HepG2 (cell line): ENCODE measurements around the gene CADM4. TPM values are rescaled to one million over a fixed set of nuclear protein-coding genes. Genes with fewer than 3 reads are reported as not detected.

Experiments
- ATAC-seq: fragments of 200-7000 bp; cut with Tn5 transposase; 3 replicates; pipeline ENCODE4 v1.9.1; 2020; ENCODE audit warnings: mild to moderate bottlenecking, moderate library complexity
- BruUV-seq: library from RNA; stranded (reverse); fragments of 400-500 nt; replicated peaks from 2 replicates; lab custom pipeline; 2021; lab: Mats Ljungman, UMichigan
- CTCF ChIA-PET: fragments of 300-600 bp; formaldehyde crosslinking; extraction: SDS; loops from one replicate; lab custom pipeline; 2021; ENCODE audit warnings: low total read pairs, inconsistent platforms, low intra/inter-chr PET ratio; lab: Yijun Ruan, JAX
- POLR2A ChIA-PET: fragments of 350-600 bp; sonication (Branson Sonifier 250); formaldehyde crosslinking; loops from one replicate; lab custom pipeline; 2020; ENCODE audit warnings: antibody characterized with exemption, inconsistent platforms; lab: Yijun Ruan, JAX
- DNase-seq: peaks from one replicate; pipeline ENCODE4 v3.0.0-alpha.2; 2015; ENCODE audit warnings: low spot score
- FAIRE-seq: peaks from 3 replicates; lab custom pipeline; 2011; peaks lifted over from hg19 to GRCh38; lab: Jason Lieb, UNC
- H2AFZ ChIP-seq: one replicate; pipeline ENCODE4 v1.6.1; 2011; ENCODE audit warnings: low read length, inconsistent platforms
- H3K27ac ChIP-seq: fragments of 300-600 bp; 3 replicates; pipeline ENCODE4 v1.8.0; 2011; ENCODE audit warnings: mixed run types, mild to moderate bottlenecking, mixed read lengths, low read length, inconsistent platforms; ENCODE audit not compliant: insufficient read depth; ENCODE audit errors: extremely low read length
- H3K27me3 ChIP-seq, 2 experiments: fragments of 200-600 bp in 1 of 2; 2 replicates in 1 of 2; 3 replicates in 1 of 2; pipeline versions ENCODE4 v1.6.0 to v1.8.0; 2011; ENCODE audit warnings: low read length in 2 of 2, mild to moderate bottlenecking in 2 of 2, moderate library complexity in 2 of 2, inconsistent platforms in 1 of 2; ENCODE audit not compliant: insufficient read depth in 2 of 2, control insufficient read depth in 1 of 2
- H3K36me3 ChIP-seq, 2 experiments: fragments of 200-600 bp in 1 of 2; replicated peaks in 1 of 2; 2 replicates in 1 of 2; 3 replicates in 1 of 2; pipeline versions ENCODE4 v1.5.1 to v1.8.0; 2011; ENCODE audit warnings: low read length in 2 of 2, inconsistent platforms in 1 of 2; ENCODE audit not compliant: insufficient read depth in 2 of 2, control insufficient read depth in 1 of 2
- H3K4me1 ChIP-seq: 2 replicates; pipeline ENCODE4 v1.5.1; 2012; ENCODE audit warnings: low read length, inconsistent platforms; ENCODE audit not compliant: insufficient read depth
- H3K4me2 ChIP-seq: 2 replicates; pipeline ENCODE4 v1.6.0; 2011; ENCODE audit warnings: low read depth, low read length, inconsistent platforms
- H3K4me3 ChIP-seq, 3 experiments: fragments of 200-600 bp in 1 of 3; sonication (generic), shearing (Covaris generic) in 1 of 3; replicated peaks in 1 of 3; 2 replicates each; pipeline ENCODE4 v1.5.1; 2011 to 2016; ENCODE audit warnings: low read length in 3 of 3, inconsistent platforms in 2 of 3, low read depth in 2 of 3, mild to moderate bottlenecking in 2 of 3, control low read depth in 1 of 3, mixed read lengths in 1 of 3; ENCODE audit not compliant: insufficient read depth in 1 of 3
- H3K79me2 ChIP-seq: one replicate; pipeline ENCODE4 v1.6.1; 2011; ENCODE audit warnings: low read length, inconsistent platforms; ENCODE audit not compliant: insufficient read depth
- H3K9ac ChIP-seq: 2 replicates; pipeline ENCODE4 v1.6.0; 2011; ENCODE audit warnings: mild to moderate bottlenecking, low read depth, low read length, inconsistent platforms; ENCODE audit not compliant: insufficient read depth
- H3K9me3 ChIP-seq: 2 replicates; pipeline ENCODE4 v1.5.1; 2012; ENCODE audit warnings: mild to moderate bottlenecking, low read length
- H4K20me1 ChIP-seq: 2 replicates; pipeline ENCODE4 v1.6.0; 2011; ENCODE audit warnings: inconsistent platforms, mild to moderate bottlenecking, low read length, moderate library complexity; ENCODE audit not compliant: insufficient read depth
- HNRNPUL1 ChIP-seq: fragments of 200-400 bp; formaldehyde crosslinking; IDR thresholded peaks from 2 replicates; pipeline ENCODE4 v1.6.1; 2017; ENCODE audit warnings: low read depth, mild to moderate bottlenecking, low read length, moderate library complexity
- MATR3 ChIP-seq: sonication (generic); formaldehyde crosslinking; IDR thresholded peaks from 2 replicates; pipeline ENCODE4 v1.4.0; 2020; ENCODE audit warnings: missing genetic modification reagents
- MYNN ChIP-seq: sonication (generic); formaldehyde crosslinking; IDR thresholded peaks from 2 replicates; pipeline ENCODE4 v1.4.0; 2020; ENCODE audit warnings: mild to moderate bottlenecking, low read depth, missing genetic modification reagents
- PRMT3 ChIP-seq: sonication (generic); formaldehyde crosslinking; IDR thresholded peaks from 2 replicates; pipeline ENCODE4 v1.8.1; 2022; ENCODE audit warnings: low read depth, mild to moderate bottlenecking, moderate library complexity, missing genetic modification reagents, borderline replicate concordance
- TMF1 ChIP-seq: sonication (generic); formaldehyde crosslinking; IDR thresholded peaks from 2 replicates; pipeline ENCODE4 v1.8.1; 2022; ENCODE audit warnings: low read depth, missing genetic modification reagents
- ZNF10 ChIP-seq: sonication (generic); formaldehyde crosslinking; IDR thresholded peaks from 2 replicates; pipeline ENCODE4 v1.4.0; 2020; ENCODE audit warnings: mild to moderate bottlenecking, low read depth, missing genetic modification reagents, borderline replicate concordance
- ZNF20 ChIP-seq: sonication (generic); formaldehyde crosslinking; IDR thresholded peaks from 2 replicates; pipeline ENCODE4 v1.4.0; 2020; ENCODE audit warnings: mild to moderate bottlenecking, moderate library complexity, missing genetic modification reagents
- ZNF235 ChIP-seq: sonication (generic); formaldehyde crosslinking; IDR thresholded peaks from 2 replicates; pipeline ENCODE4 v1.8.1; 2023; ENCODE audit warnings: mild to moderate bottlenecking, missing genetic modification reagents, borderline replicate concordance
- ZNF552 ChIP-seq: sonication (generic); formaldehyde crosslinking; IDR thresholded peaks from 2 replicates; pipeline ENCODE4 v1.9.0; 2022; ENCODE audit warnings: missing genetic modification reagents, mild to moderate bottlenecking, borderline replicate concordance
- WGBS: methylation state at CpG from one replicate; pipeline ENCODE4 v1.1.6; 2017; ENCODE audit warnings: low lambda C conversion rate; 5-methylcytosine and 5-hydroxymethylcytosine counted together
- in situ Hi-C: cut with HindIII; loops from 2 replicates; pipeline ENCODE4 v1.10.0; 2017; ENCODE audit warnings: low pct_unique_long_range_greater_than_20kb; ENCODE audit not compliant: extremely low pct_ligation_motif_present
- intact Hi-C: fragments of 100-400 bp; cut with micrococcal nuclease; formaldehyde crosslinking; loops from one replicate; pipeline ENCODE4 v1.10.0; 2022; ENCODE audit not compliant: unreplicated experiment
- polyA plus RNA-seq, 8 experiments: library from polyadenylated mRNA; depleted of rRNA in 3 of 8; stranded (reverse) in 7 of 8; unstranded in 1 of 8; fragments of >200 nt; fragmentation: Illumina TruSeq in 4 of 8; extraction: Trizol in 4 of 8; gene quantifications; 2 replicates each; pipeline versions ENCODE4 v1.2.1 to v1.2.3, GENCODE V29; 2011 to 2016; ENCODE audit warnings: low read depth in 4 of 8, missing spikeins in 1 of 8, mixed read lengths in 1 of 8; ENCODE audit not compliant: insufficient read depth in 1 of 8
- total RNA-seq, 5 experiments: library from RNA; depleted of rRNA; stranded (reverse); fragments of >200 nt; fragmentation: Illumina TruSeq; extraction: Trizol; gene quantifications; 2 replicates each; pipeline ENCODE4 v1.2.3, GENCODE V29; 2016; ENCODE audit warnings: low read depth in 1 of 5
- TF ChIP-seq, protein P1 (sequence below): sonication (generic); formaldehyde crosslinking; IDR thresholded peaks from 2 replicates; pipeline ENCODE4 v1.5.1; 2020; ENCODE audit warnings: missing genetic modification reagents, mild to moderate bottlenecking, borderline replicate concordance
- TF ChIP-seq, protein P2 (sequence below): sonication (generic); formaldehyde crosslinking; conservative IDR thresholded peaks from 2 replicates; pipeline ENCODE4 v1.8.0; 2022; ENCODE audit warnings: mild to moderate bottlenecking, moderate library complexity, missing genetic modification reagents
- TF ChIP-seq, protein P3 (sequence below): sonication (generic); formaldehyde crosslinking; IDR thresholded peaks from 2 replicates; pipeline ENCODE4 v1.4.0; 2020; ENCODE audit warnings: missing genetic modification reagents
- TF ChIP-seq, protein P4 (sequence below): sonication (generic); formaldehyde crosslinking; IDR thresholded peaks from 2 replicates; pipeline ENCODE4 v1.8.1; 2023; ENCODE audit warnings: mild to moderate bottlenecking, moderate library complexity, missing genetic modification reagents
- TF ChIP-seq, protein P5 (sequence below): sonication (generic); formaldehyde crosslinking; IDR thresholded peaks from 2 replicates; pipeline ENCODE4 v1.5.0; 2020; ENCODE audit warnings: missing genetic modification reagents, mild to moderate bottlenecking, borderline replicate concordance

Gene CADM4
- total and polyA plus RNA-seq, 2 of the 13 experiments (the other 11 are each of a cell fraction or from before 2014, with no cell fraction given), result 8.5 to 16.0 TPM

DNA sequence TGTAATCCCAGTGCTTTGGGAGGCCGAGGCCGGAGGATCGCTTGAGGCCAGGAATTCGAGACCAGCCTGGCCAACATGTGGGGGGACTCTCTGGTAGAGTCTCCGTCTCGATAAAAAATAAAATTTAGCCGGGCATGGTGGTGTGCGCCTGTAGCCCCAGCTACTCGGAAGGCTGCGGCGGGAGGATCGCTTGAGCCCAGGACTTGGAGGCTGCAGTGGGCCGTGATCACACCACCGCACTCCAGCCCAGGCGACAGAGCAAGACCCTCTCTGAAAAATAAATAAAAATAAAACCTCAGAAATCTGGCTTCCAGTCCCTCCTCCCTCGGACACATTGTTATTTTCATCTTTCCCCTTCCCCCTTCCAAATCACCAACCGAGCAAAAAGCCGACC is 44.0 kb downstream of the CADM4 start:
- CTCF ChIA-PET, result interaction anchor here (2.4 kb wide), 1 partner anchor 56 kb away, joined by 12 read pairs; no protein-coding TSS in a partner anchor
- peaks cover 21% of the 10 kb centered on the region for H3K4me1 ChIP-seq
- WGBS, result 0% methylated on average over 6 of the region's 18 CpGs
- peak overlapping the region; percentile 74 to 90 (median 84) for H3K4me3 ChIP-seq
- H3K79me2 ChIP-seq, result peaks cover 27% of the 10 kb centered on the region
- ATAC-seq, result peak; percentile 49
- H3K27ac ChIP-seq, result peak overlapping the region; percentile 72
- POLR2A ChIA-PET, result interaction anchor here (0.8 to 2.4 kb wide), 11 partner anchors 10 to 159 kb away, joined by 3 to 20 read pairs (median 6); partner anchors contain the start of genes SMG9 and ZNF575
- H3K36me3 ChIP-seq, result peaks cover 6 to 22% of the 10 kb centered on the region in 2 experiments; a peak in 4 of 5 replicates
- H4K20me1 ChIP-seq, result peaks cover 2% of the 10 kb centered on the region; the same call in 1 of the 2 replicates
- intact Hi-C loops (loop anchor here (10.0 kb wide), 1 partner anchor 71 kb away; the partner anchor contains the start of gene ETHE1), in situ Hi-C loops (loop anchor here (5.0 kb wide), 1 partner anchor 57 kb away; no protein-coding TSS in a partner anchor)
- no peaks in the 10 kb centered on the region for H3K9me3 ChIP-seq
- H3K4me2 ChIP-seq, result peak overlapping the region; percentile 88
- no peak for FAIRE-seq
- TSS peak; percentile 85 for BruUV-seq
- H2AFZ ChIP-seq, result no peak overlapping the region
- no peak for DNase-seq
- no peaks in the 10 kb centered on the region; a peak in 1 of 5 replicates for H3K27me3 ChIP-seq
- peak overlapping the region; percentile 91 for H3K9ac ChIP-seq
- TF ChIP-seq ZNF235 (CRISPR knock-in tag) (no peak), ZNF20 (no peak), ZNF10 (no peak), TMF1 (CRISPR knock-in tag) (no peak), PRMT3 (no peak), MYNN (no peak), ZNF552 (CRISPR knock-in tag) (0 out of 2 replicates have a peak, but pooled peaks have one; percentile 53), MATR3 (CRISPR knock-in tag) (no peak), HNRNPUL1 (no peak)
- TF ChIP-seq, protein P1, sequence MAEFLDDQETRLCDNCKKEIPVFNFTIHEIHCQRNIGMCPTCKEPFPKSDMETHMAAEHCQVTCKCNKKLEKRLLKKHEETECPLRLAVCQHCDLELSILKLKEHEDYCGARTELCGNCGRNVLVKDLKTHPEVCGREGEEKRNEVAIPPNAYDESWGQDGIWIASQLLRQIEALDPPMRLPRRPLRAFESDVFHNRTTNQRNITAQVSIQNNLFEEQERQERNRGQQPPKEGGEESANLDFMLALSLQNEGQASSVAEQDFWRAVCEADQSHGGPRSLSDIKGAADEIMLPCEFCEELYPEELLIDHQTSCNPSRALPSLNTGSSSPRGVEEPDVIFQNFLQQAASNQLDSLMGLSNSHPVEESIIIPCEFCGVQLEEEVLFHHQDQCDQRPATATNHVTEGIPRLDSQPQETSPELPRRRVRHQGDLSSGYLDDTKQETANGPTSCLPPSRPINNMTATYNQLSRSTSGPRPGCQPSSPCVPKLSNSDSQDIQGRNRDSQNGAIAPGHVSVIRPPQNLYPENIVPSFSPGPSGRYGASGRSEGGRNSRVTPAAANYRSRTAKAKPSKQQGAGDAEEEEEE, result 0 out of 2 replicates have a peak, but pooled peaks have one; percentile 35
- TF ChIP-seq, protein P2, sequence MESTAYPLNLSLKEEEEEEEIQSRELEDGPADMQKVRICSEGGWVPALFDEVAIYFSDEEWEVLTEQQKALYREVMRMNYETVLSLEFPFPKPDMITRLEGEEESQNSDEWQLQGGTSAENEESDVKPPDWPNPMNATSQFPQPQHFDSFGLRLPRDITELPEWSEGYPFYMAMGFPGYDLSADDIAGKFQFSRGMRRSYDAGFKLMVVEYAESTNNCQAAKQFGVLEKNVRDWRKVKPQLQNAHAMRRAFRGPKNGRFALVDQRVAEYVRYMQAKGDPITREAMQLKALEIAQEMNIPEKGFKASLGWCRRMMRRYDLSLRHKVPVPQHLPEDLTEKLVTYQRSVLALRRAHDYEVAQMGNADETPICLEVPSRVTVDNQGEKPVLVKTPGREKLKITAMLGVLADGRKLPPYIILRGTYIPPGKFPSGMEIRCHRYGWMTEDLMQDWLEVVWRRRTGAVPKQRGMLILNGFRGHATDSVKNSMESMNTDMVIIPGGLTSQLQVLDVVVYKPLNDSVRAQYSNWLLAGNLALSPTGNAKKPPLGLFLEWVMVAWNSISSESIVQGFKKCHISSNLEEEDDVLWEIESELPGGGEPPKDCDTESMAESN (CRISPR knock-in tag), result 0 out of 2 replicates have a peak, but pooled peaks have one; percentile 33
- TF ChIP-seq, protein P3, sequence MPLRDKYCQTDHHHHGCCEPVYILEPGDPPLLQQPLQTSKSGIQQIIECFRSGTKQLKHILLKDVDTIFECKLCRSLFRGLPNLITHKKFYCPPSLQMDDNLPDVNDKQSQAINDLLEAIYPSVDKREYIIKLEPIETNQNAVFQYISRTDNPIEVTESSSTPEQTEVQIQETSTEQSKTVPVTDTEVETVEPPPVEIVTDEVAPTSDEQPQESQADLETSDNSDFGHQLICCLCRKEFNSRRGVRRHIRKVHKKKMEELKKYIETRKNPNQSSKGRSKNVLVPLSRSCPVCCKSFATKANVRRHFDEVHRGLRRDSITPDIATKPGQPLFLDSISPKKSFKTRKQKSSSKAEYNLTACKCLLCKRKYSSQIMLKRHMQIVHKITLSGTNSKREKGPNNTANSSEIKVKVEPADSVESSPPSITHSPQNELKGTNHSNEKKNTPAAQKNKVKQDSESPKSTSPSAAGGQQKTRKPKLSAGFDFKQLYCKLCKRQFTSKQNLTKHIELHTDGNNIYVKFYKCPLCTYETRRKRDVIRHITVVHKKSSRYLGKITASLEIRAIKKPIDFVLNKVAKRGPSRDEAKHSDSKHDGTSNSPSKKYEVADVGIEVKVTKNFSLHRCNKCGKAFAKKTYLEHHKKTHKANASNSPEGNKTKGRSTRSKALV, result 0 out of 2 replicates have a peak, but pooled peaks have one; percentile 8
- TF ChIP-seq, protein P4, sequence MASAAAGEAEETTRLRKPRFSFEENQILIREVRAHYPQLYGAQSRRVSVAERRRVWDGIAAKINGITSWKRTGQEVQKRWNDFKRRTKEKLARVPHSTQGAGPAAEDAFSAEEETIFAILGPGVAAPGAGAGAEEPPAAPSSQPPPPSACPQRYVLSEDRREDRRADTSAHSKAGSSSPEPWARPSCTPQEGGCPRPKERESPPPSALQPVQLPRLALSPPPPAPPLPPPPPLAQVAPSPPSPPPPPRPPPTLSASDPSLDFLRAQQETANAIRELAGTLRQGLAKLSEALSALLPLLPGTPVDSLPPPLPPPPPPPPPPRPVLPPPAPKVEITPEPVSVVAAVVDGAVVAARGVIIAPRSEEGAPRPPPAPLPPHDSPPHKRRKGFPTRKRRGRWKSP (CRISPR knock-in tag), result 0 out of 2 replicates have a peak, but pooled peaks have one; percentile 6
- TF ChIP-seq, protein P5, sequence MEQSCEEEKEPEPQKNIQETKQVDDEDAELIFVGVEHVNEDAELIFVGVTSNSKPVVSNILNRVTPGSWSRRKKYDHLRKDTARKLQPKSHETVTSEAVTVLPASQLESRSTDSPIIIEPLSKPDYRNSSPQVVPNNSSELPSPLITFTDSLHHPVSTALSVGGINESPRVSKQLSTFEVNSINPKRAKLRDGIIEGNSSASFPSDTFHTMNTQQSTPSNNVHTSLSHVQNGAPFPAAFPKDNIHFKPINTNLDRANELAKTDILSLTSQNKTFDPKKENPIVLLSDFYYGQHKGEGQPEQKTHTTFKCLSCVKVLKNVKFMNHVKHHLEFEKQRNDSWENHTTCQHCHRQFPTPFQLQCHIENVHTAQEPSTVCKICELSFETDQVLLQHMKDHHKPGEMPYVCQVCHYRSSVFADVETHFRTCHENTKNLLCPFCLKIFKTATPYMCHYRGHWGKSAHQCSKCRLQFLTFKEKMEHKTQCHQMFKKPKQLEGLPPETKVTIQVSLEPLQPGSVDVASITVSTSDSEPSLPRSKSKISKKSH (CRISPR knock-in tag), result 0 out of 2 replicates have a peak, but pooled peaks have one; percentile 5
